ENCODE results near the gene SAG. TPM values are rescaled to one million over a fixed set of nuclear protein-coding genes. Genes with fewer than 3 reads are reported as not detected.

SAG gene
- total and polyA plus RNA-seq, 9 of the 15 experiments (the other 6 are each of a cell fraction or from before 2014, with no cell fraction given), result 0.04 to 0.64 (median 0.31) TPM; not detected in 5

GRCh38 chr2:233289648-233290047 is 18.0 kb upstream of the SAG start:
- 91% methylated on average over 6 of the region's 12 CpGs for WGBS (ENCODE audit: insufficient coverage, low coverage, missing lambda C conversion rate)

More at GRCh38 chr2:233289648-233290047, 18.0 kb upstream of the SAG start:
- POLR2A ChIA-PET, result interaction anchor here (0.6 kb wide), 1 partner anchor 116 kb away, joined by 3 read pairs; no protein-coding TSS in a partner anchor
- CTCF ChIA-PET (ENCODE audit: low intra/inter-chr PET ratio), result no interaction called here
- no peaks in the 10 kb centered on the region for H3K4me1 ChIP-seq (replicated peaks in 1 of 2; ENCODE audit: control insufficient read depth in 2 of 2, insufficient read depth in 2 of 2, low read length in 2 of 2)
- intact Hi-C loops (cut with micrococcal nuclease) (no loop called here), in situ Hi-C loops (cut with MboI) (no loop called here)
- H3K36me3 ChIP-seq (ENCODE audit: control insufficient read depth, insufficient read depth, low read length), result peaks cover 91% of the 10 kb centered on the region
- H3K27ac ChIP-seq (ENCODE audit: extremely low read depth, low read depth, low read length), result no peak overlapping the region
- no peak overlapping the region for H3K9ac ChIP-seq (ENCODE audit: insufficient read depth in 1 of 2, low read depth in 2 of 2, low read length in 2 of 2)
- FAIRE-seq (no peak), DNase-seq (ENCODE audit: extremely low read depth in 1 of 4, low spot score in 3 of 4) (no peak), ATAC-seq (no peak)
- no peaks in the 10 kb centered on the region; the same call in 1 of the 2 replicates for H3K9me3 ChIP-seq (replicated peaks; ENCODE audit: control insufficient read depth, insufficient read depth, low read depth, low read length)
- no peak overlapping the region for H2AFZ ChIP-seq (ENCODE audit: low read depth, low read length)
- H3K4me2 ChIP-seq (ENCODE audit: insufficient read depth, low read length), result no peak overlapping the region
- H3K4me3 ChIP-seq, result no peak overlapping the region
- no peaks in the 10 kb centered on the region; the same call in 1 of the 2 replicates for H4K20me1 ChIP-seq (replicated peaks; ENCODE audit: control insufficient read depth, insufficient read depth, low read length)
- H3K79me2 ChIP-seq (ENCODE audit: control insufficient read depth, insufficient read depth, low read length), result no peaks in the 10 kb centered on the region
- BruUV-seq (replicated peaks), result no TSS peak
- H3K27me3 ChIP-seq (ENCODE audit: control insufficient read depth in 2 of 2, insufficient read depth in 2 of 2, low read length in 2 of 2), result no peaks in the 10 kb centered on the region
- no peaks in the 10 kb centered on the region for H3K9me1 ChIP-seq (ENCODE audit: control insufficient read depth, insufficient read depth, low read length)
- TF ChIP-seq CEBPZ (IDR thresholded peaks at IDR 0.05; ENCODE audit: borderline replicate concordance, low read depth, low read length) (no peak), POLR2A (conservative IDR thresholded peaks at IDR 0.05) (no peak), ZNF395 (CRISPR knock-in tag; IDR thresholded peaks at IDR 0.05) (no peak), MLLT1 (IDR thresholded peaks at IDR 0.05) (no peak), PTRF (tag; IDR thresholded peaks at IDR 0.05) (no peak), ZNF280A (IDR thresholded peaks at IDR 0.05; ENCODE audit: low read depth, partially characterized antibody) (no peak), ZNF253 (CRISPR knock-in tag; conservative IDR thresholded peaks at IDR 0.05) (no peak), BACH1 (tag; IDR thresholded peaks at IDR 0.05) (no peak)
